Activated CD8-positive, alpha-beta T cell treated with anti-CD3 and anti-CD28 coated beads, Interleukin-2, amount 10 ng/mL, durations not matched to agents 7 days and 5 days (primary cell): ENCODE results near the gene CDKN2AIPNL. TPM values are rescaled to one million over a fixed set of nuclear protein-coding genes. Genes with fewer than 3 reads are reported as not detected.

Experiments used
- ATAC-seq: fragments of 150-1000 bp; cut with Tn5 transposase; one replicate; pipeline ENCODE4 v1.10.0; 2021; ENCODE audit warnings: moderate library complexity
- CTCF ChIA-PET: fragments of 350-600 bp; sonication (Branson Sonifier 250); formaldehyde crosslinking; loops from one replicate; lab custom pipeline; 2021; ENCODE audit warnings: antibody characterized with exemption; lab: Charles Lee
- POLR2A ChIA-PET: fragments of 350-600 bp; sonication (Branson Sonifier 250); formaldehyde crosslinking; loops from one replicate; lab custom pipeline; 2021; ENCODE audit warnings: antibody characterized with exemption; lab: Charles Lee
- DNase-seq: peaks from one replicate; pipeline ENCODE4 v3.0.0-alpha.2; 2020
- H3K27ac Mint-ChIP-seq: one replicate; pipeline ENCODE4 v1.8.0; 2021; ENCODE audit warnings: mild to moderate bottlenecking, mixed read lengths
- H3K27me3 Mint-ChIP-seq: one replicate; pipeline ENCODE4 v1.8.0; 2021; ENCODE audit warnings: low read depth, mixed read lengths
- H3K36me3 Mint-ChIP-seq: one replicate; pipeline ENCODE4 v1.8.0; 2021; ENCODE audit warnings: low read depth, mixed read lengths
- H3K4me1 Mint-ChIP-seq: one replicate; pipeline ENCODE4 v1.8.0; 2021; ENCODE audit warnings: low read depth, mixed read lengths
- H3K4me3 Mint-ChIP-seq: one replicate; pipeline ENCODE4 v1.8.0; 2021; ENCODE audit warnings: mild to moderate bottlenecking, mixed read lengths
- H3K9me3 Mint-ChIP-seq: one replicate; pipeline ENCODE4 v1.8.0; 2022; ENCODE audit warnings: mixed read lengths; ENCODE audit not compliant: insufficient read depth
- total RNA-seq, 2 experiments: library from RNA; stranded (reverse); gene quantifications; one replicate each; pipeline ENCODE4 v1.2.3, GENCODE V29; 2021

CDKN2AIPNL gene
- total RNA-seq, result 10 to 100 TPM; 31.3 to 32.5 TPM

- Mint-ChIP-seq H3K4me3 (peak within 1 kb of the TSS; percentile 96), H3K36me3 (peaks cover 11% of the 10 kb centered on the region), H3K4me1 (peaks cover 36% of the 10 kb centered on the region), H3K9me3 (no peaks in the 10 kb centered on the region), H3K27ac (peak within 1 kb of the TSS; percentile 87), H3K27me3 (no peaks in the 10 kb centered on the region)
- CTCF ChIA-PET, result interaction anchor here (0.8 to 7.8 kb wide), 34 partner anchors 14 to 493 kb away, joined by 3 to 45 read pairs (median 5); partner anchors contain the start of genes PCBD2 and UBE2B
- peak; percentile 92 for DNase-seq
- ATAC-seq, result peak; percentile 100
- POLR2A ChIA-PET, result interaction anchor here (0.5 to 4.4 kb wide), 19 partner anchors 25 to 345 kb away, joined by 3 to 29 read pairs (median 5); partner anchors contain the start of genes JADE2, PPP2CA and UBE2B
Measured at GRCh38 chr5:134411546-134412266, at the start of gene CDKN2AIPNL. TSS of gene CDKN2AIPNL (minus strand) at chr5:134411881. CDS start at chr5:134411854, 27 bp downstream.

GRCh38 chr5:134460551-134460950 lies 48.9 kb upstream of the CDKN2AIPNL start:
- Mint-ChIP-seq H3K9me3 (no peaks in the 10 kb centered on the region), H3K4me3 (no peak overlapping the region), H3K36me3 (no peaks in the 10 kb centered on the region), H3K4me1 (peaks cover 10% of the 10 kb centered on the region), H3K27me3 (peaks cover 8% of the 10 kb centered on the region), H3K27ac (no peak overlapping the region)
- no peak for DNase-seq
- CTCF ChIA-PET, result no interaction called here
- POLR2A ChIA-PET, result no interaction called here
- no peak for ATAC-seq

- ChIA-PET CTCF (no interaction called here), POLR2A (no interaction called here)
- Mint-ChIP-seq H3K9me3 (no peaks in the 10 kb centered on the region), H3K27ac (no peak overlapping the region), H3K4me3 (no peak overlapping the region), H3K36me3 (no peaks in the 10 kb centered on the region), H3K27me3 (peaks cover 12% of the 10 kb centered on the region), H3K4me1 (peaks cover 4% of the 10 kb centered on the region)
- ATAC-seq, result no peak
- no peak for DNase-seq
Measured at GRCh38 chr5:134459491-134459890, 47.8 kb upstream of the CDKN2AIPNL start.

DNA sequence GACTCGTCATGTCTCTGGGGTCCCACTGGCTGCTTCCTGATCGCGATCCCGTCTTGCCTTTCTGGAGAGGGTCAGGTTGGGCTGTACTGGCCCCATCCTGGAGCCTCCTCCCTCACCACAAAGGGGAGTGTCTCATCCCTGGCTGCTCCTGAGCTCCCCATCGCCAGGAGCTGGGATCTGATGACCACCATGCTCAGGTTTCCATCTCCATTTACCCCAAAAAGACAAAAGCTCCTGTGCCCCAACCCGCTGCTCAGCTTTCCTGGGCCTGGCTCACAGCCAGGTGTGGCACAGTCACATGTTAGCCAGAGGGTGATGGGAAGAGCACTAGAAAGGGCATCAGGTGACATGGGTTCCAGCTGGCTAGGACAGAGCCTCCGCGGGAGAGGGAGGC lies 47.3 kb upstream of the CDKN2AIPNL start:
- Mint-ChIP-seq H3K4me1 (peaks cover 3% of the 10 kb centered on the region), H3K27me3 (peaks cover 12% of the 10 kb centered on the region), H3K27ac (no peak overlapping the region), H3K4me3 (no peak overlapping the region), H3K36me3 (no peaks in the 10 kb centered on the region), H3K9me3 (no peaks in the 10 kb centered on the region)
- POLR2A ChIA-PET, result no interaction called here
- CTCF ChIA-PET, result no interaction called here
- ATAC-seq (no peak), DNase-seq (no peak)

DNA sequence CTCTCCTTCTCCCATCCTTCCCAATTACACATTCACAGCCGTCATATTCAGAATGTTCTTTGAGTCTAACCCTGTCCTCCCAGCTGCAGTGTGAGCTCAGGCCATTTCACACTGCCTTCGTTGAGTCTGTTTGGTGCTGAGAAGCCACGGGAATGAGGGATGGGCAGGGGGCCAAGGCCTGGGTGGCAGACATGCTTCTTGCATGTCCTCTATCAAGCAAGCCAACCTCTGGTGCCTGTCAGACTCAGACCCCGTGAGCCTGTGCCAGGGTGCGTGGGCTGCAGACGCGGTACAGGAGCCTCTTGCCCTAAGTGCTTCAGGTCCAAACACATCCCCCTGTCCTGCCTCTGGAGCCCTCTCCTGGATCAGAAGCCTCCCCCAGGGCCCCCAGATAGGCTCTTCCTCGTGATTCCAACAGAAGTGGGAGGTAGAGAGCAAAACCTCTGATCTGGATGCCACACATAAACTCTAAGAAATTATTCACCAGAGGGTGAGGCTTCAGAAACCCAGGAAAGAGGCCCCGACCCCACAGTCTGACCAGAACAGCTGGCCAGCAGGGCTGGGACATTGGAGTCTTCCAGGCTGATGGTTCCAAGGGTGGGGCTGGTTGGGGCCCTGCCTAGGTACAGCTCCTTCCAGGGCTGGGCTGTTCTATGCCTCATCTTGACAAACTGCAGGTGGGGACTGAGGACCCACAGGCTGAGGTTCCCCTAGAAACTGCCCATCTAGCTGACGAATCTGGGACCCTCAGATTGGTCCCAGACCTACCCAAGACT lies 46.7 kb upstream of the CDKN2AIPNL start:
- no peak for ATAC-seq
- CTCF ChIA-PET, result no interaction called here

GRCh38 chr5:134457801-134458200 lies 46.1 kb upstream of the CDKN2AIPNL start:
- H3K9me3 Mint-ChIP-seq, result no peaks in the 10 kb centered on the region
- no peak overlapping the region for H3K4me3 Mint-ChIP-seq
- ATAC-seq (no peak), DNase-seq (no peak)
- peaks cover 8% of the 10 kb centered on the region for H3K27me3 Mint-ChIP-seq
- ChIA-PET CTCF (no interaction called here), POLR2A (no interaction called here)
- no peak overlapping the region for H3K27ac Mint-ChIP-seq
- no peaks in the 10 kb centered on the region for H3K36me3 Mint-ChIP-seq
- no peaks in the 10 kb centered on the region for H3K4me1 Mint-ChIP-seq

More for the DNA sequence above, 46.7 kb upstream of the CDKN2AIPNL start:
- Mint-ChIP-seq H3K27me3 (peaks cover 8% of the 10 kb centered on the region), H3K36me3 (no peaks in the 10 kb centered on the region), H3K9me3 (no peaks in the 10 kb centered on the region), H3K4me1 (no peaks in the 10 kb centered on the region), H3K27ac (no peak overlapping the region), H3K4me3 (no peak overlapping the region)
- POLR2A ChIA-PET, result no interaction called here
- DNase-seq, result no peak

DNA sequence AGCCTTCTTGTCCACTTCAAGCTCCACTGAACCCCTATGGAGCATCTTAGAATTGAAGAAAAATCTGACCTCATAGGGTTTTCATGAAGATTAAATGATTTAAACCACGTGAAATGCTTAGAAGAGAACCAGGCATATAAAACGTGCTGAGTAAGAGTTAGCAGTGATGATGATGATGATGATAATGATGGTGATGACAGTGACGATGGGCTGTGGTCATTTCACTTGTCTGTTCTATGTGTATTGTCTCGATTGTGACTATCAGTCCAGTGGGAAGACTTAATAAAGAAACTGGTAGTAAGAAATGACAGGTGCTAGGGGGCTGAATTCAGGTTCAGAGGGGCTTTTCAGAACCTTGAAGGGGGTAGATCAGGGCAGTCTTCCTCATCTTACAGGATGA lies 45.1 kb upstream of the CDKN2AIPNL start:
- Mint-ChIP-seq H3K36me3 (no peaks in the 10 kb centered on the region), H3K4me1 (no peaks in the 10 kb centered on the region), H3K4me3 (no peak overlapping the region), H3K9me3 (no peaks in the 10 kb centered on the region), H3K27ac (no peak overlapping the region), H3K27me3 (peaks cover 8% of the 10 kb centered on the region)
- ChIA-PET POLR2A (no interaction called here), CTCF (no interaction called here)
- ATAC-seq (no peak), DNase-seq (no peak)

DNA sequence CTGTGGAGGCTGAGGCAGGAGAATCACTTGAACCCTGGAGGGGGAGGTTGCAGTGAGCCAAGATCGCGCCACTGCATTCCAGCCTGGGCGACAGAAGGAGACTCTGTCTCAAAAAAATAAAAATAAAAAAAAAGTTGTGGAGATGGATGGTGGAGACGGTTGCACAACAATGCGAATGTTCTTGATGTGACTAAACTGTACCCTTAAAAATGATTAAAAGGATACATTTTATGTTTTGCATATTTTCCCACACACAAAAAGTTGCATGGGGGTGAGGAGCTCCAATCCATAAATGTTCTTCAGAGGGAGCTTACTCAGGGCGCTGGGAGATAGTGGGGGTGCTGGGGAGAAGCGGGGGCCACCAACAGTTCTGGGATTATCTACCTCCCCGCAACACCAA lies 43.8 kb upstream of the CDKN2AIPNL start:
- no peak overlapping the region for H3K27ac Mint-ChIP-seq
- peaks cover under 1% of the 10 kb centered on the region for H3K4me1 Mint-ChIP-seq
- DNase-seq (no peak), ATAC-seq (no peak)
- POLR2A ChIA-PET, result no interaction called here
- no peaks in the 10 kb centered on the region for H3K36me3 Mint-ChIP-seq
- CTCF ChIA-PET, result no interaction called here
- no peaks in the 10 kb centered on the region for H3K9me3 Mint-ChIP-seq
- H3K4me3 Mint-ChIP-seq, result no peak overlapping the region
- H3K27me3 Mint-ChIP-seq, result peaks cover 8% of the 10 kb centered on the region

- ChIA-PET CTCF (no interaction called here), POLR2A (no interaction called here)
- Mint-ChIP-seq H3K4me3 (no peak overlapping the region), H3K4me1 (peaks cover 4% of the 10 kb centered on the region), H3K36me3 (no peaks in the 10 kb centered on the region), H3K27ac (no peak overlapping the region), H3K27me3 (peaks cover 8% of the 10 kb centered on the region), H3K9me3 (no peaks in the 10 kb centered on the region)
- ATAC-seq, result no peak
- no peak for DNase-seq
Measured at GRCh38 chr5:134453016-134453415, 41.3 kb upstream of the CDKN2AIPNL start.

DNA sequence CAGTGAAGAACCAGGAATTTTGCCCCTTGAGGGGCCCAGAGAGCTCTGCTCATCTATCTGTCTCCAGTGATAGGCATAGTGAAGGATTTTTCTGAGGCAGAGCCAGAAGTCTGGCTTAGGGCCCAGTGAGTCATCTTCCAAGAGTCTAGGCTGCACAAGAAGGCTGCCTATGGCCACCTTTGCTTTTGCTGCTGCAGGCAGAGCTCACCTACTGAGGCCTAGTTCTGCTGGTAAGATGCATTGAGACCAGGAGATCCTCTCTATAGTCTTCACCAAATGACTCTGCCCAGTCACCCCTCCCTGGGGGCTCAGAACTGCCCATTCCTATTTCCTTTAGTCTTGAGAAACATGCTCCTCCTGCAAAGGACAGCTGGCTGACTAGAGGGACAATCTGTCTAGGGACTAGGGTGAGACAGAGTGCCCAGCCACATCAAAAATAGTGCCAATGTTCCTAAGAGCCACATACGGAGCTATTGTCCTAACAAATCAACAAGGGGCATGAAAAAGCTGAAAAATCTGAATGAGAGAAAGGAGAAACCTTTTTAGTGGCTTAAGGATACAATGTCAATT lies 40.3 kb upstream of the CDKN2AIPNL start:
- CTCF ChIA-PET, result no interaction called here
- no peak overlapping the region for H3K4me3 Mint-ChIP-seq
- no peaks in the 10 kb centered on the region for H3K36me3 Mint-ChIP-seq
- H3K4me1 Mint-ChIP-seq, result peaks cover 4% of the 10 kb centered on the region
- no peaks in the 10 kb centered on the region for H3K9me3 Mint-ChIP-seq
- H3K27ac Mint-ChIP-seq, result no peak overlapping the region
- POLR2A ChIA-PET, result interaction anchor here (1.2 kb wide), 1 partner anchor 14 kb away, joined by 3 read pairs; no protein-coding TSS in a partner anchor
- DNase-seq (no peak), ATAC-seq (no peak)
- peaks cover 8% of the 10 kb centered on the region for H3K27me3 Mint-ChIP-seq

DNA sequence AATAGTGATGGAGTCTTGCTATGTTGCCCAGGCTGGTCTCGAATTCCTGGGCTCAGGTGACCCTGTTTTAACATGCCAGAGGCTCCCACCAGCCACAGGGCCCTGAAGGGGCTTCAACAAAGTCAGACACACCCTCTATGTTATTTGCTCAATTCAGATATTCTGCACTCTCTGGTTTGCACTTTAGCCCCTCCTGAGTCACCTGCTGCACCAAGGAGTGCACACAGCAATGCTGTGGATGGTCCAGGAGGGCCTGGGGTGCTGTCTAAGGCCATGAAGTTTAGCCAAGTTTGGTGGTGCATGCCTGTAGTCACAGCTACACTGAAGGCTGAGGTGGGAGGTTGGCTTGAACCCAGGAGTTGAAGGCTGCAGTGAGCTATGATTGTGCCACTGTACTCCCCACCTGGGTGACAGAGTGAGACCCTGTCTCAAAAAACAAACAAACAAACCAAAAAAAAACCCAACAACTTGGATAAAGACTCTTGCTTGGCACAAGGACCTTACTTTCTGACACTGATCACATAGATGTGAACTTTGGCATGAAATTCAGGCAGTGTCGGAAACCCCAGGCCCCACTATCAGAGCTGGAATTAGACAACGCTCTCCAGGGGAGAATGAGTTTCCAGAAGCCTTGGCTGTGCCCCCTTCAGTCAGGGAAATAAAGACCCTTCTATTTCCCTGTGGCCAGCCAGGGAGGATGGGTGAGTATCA lies 39.7 kb upstream of the CDKN2AIPNL start:
- ChIA-PET POLR2A (interaction anchor here (1.2 kb wide), 1 partner anchor 14 kb away, joined by 3 read pairs; no protein-coding TSS in a partner anchor), CTCF (no interaction called here)
- H3K27me3 Mint-ChIP-seq, result peaks cover 4% of the 10 kb centered on the region
- no peak overlapping the region for H3K4me3 Mint-ChIP-seq
- no peaks in the 10 kb centered on the region for H3K36me3 Mint-ChIP-seq
- no peaks in the 10 kb centered on the region for H3K9me3 Mint-ChIP-seq
- no peak overlapping the region for H3K27ac Mint-ChIP-seq
- DNase-seq (no peak), ATAC-seq (no peak)
- peaks cover 4% of the 10 kb centered on the region for H3K4me1 Mint-ChIP-seq
